ENCODE measurements around the gene RRAGD. TPM values are rescaled to one million over a fixed set of nuclear protein-coding genes. Genes with fewer than 3 reads are reported as not detected.

RRAGD gene
- total and polyA plus RNA-seq, 9 donors: 0.71 to 12.9 (median 7.9) TPM

- intact Hi-C loops (cut with DNase I): no loop called here
- WGBS, 3 donors: 86 to 89% (median 87%) methylated on average over 2 of the region's 2 CpGs
- TF ChIP-seq POLR2A (IDR thresholded peaks at IDR 0.05): no peak
- TF ChIP-seq CTCF (IDR thresholded peaks at IDR 0.05): no peak
- TF ChIP-seq EP300 (IDR thresholded peaks at IDR 0.05): no peak
- no peaks in the 10 kb centered on the region for H3K36me3 ChIP-seq
- DNase-seq: no peak
- no peaks in the 10 kb centered on the region for H3K27me3 ChIP-seq
- no peak overlapping the region for H3K4me3 ChIP-seq
- no peaks in the 10 kb centered on the region for H3K9me3 ChIP-seq
- no peaks in the 10 kb centered on the region for H3K4me1 ChIP-seq (ENCODE audit: insufficient read depth)
- H3K27ac ChIP-seq: no peak overlapping the region
Measured at GRCh38 chr6:89381031-89381430, 31.0 kb downstream of the RRAGD start.

GRCh38 chr6:89379281-89379680, 32.8 kb downstream of the RRAGD start:
- H3K27ac ChIP-seq: no peak overlapping the region
- TF ChIP-seq POLR2A (IDR thresholded peaks at IDR 0.05): no peak
- H3K36me3 ChIP-seq: no peaks in the 10 kb centered on the region
- H3K27me3 ChIP-seq: no peaks in the 10 kb centered on the region
- H3K9me3 ChIP-seq: no peaks in the 10 kb centered on the region
- intact Hi-C loops (cut with DNase I): loop anchor here in 1 of 4 donors (10.0 kb wide), 1 partner anchor 1544 kb away; no protein-coding TSS in a partner anchor
- WGBS, 3 donors: 13 to 25% (median 16%) methylated on average over 5 of the region's 5 CpGs
- H3K4me1 ChIP-seq (ENCODE audit: insufficient read depth): no peaks in the 10 kb centered on the region
- H3K4me3 ChIP-seq: no peak overlapping the region
- no peak for DNase-seq

GRCh38 chr6:89378628-89379027, 33.4 kb downstream of the RRAGD start:
- intact Hi-C loops (cut with DNase I): loop anchor here in 1 of 4 donors (10.0 kb wide), 1 partner anchor 1544 kb away; no protein-coding TSS in a partner anchor
- WGBS, 3 donors: 81 to 83% (median 83%) methylated on average over 4 of the region's 4 CpGs
- no peak overlapping the region for H3K4me3 ChIP-seq
- no peak overlapping the region for H3K27ac ChIP-seq
- DNase-seq: no peak
- no peaks in the 10 kb centered on the region for H3K4me1 ChIP-seq (ENCODE audit: insufficient read depth)
- no peaks in the 10 kb centered on the region for H3K27me3 ChIP-seq
- TF ChIP-seq CTCF (IDR thresholded peaks at IDR 0.05): no peak
- no peak for TF ChIP-seq EP300 (IDR thresholded peaks at IDR 0.05)
- no peak for TF ChIP-seq POLR2A (IDR thresholded peaks at IDR 0.05)
- H3K36me3 ChIP-seq: no peaks in the 10 kb centered on the region
- H3K9me3 ChIP-seq: no peaks in the 10 kb centered on the region

GRCh38 chr6:89375427-89376267, 36.4 kb downstream of the RRAGD start:
- Histone ChIP-seq H3K27ac (no peak overlapping the region), H3K4me3 (no peak overlapping the region), H3K36me3 (no peaks in the 10 kb centered on the region), H3K9me3 (no peaks in the 10 kb centered on the region), H3K4me1 (ENCODE audit: insufficient read depth) (no peaks in the 10 kb centered on the region), H3K27me3 (no peaks in the 10 kb centered on the region)
- intact Hi-C loops (cut with DNase I): loop anchor here in 1 of 4 donors (10.0 kb wide), 1 partner anchor 1541 kb away; no protein-coding TSS in a partner anchor
- WGBS, 3 donors: 37 to 41% (median 41%) methylated on average over 6 of the region's 6 CpGs
- no peak for DNase-seq
- TF ChIP-seq CTCF (IDR thresholded peaks at IDR 0.05) (no peak), POLR2A (IDR thresholded peaks at IDR 0.05) (no peak)

- Histone ChIP-seq H3K27ac (no peak overlapping the region), H3K9me3 (no peaks in the 10 kb centered on the region)
Measured at GRCh38 chr6:89372506-89372901, 39.6 kb downstream of the RRAGD start.

More at GRCh38 chr6:89372506-89372901, 39.6 kb downstream of the RRAGD start:
- no peaks in the 10 kb centered on the region for H3K27me3 ChIP-seq
- no peak for TF ChIP-seq CTCF (IDR thresholded peaks at IDR 0.05)
- no peak for TF ChIP-seq POLR2A (IDR thresholded peaks at IDR 0.05)
- no peak for TF ChIP-seq EP300 (IDR thresholded peaks at IDR 0.05)
- DNase-seq: no peak
- WGBS, 3 donors: 60 to 73% (median 71%) methylated on average over 3 of the region's 3 CpGs
- no peak overlapping the region for H3K4me3 ChIP-seq
- H3K4me1 ChIP-seq (ENCODE audit: insufficient read depth): peaks cover 1% of the 10 kb centered on the region
- H3K36me3 ChIP-seq: no peaks in the 10 kb centered on the region
- intact Hi-C loops (cut with DNase I): loop anchor here in 1 of 4 donors (10.0 kb wide), 1 partner anchor 1538 kb away; no protein-coding TSS in a partner anchor
